ENCODE results near the gene LAMTOR1. TPM values are rescaled to one million over a fixed set of nuclear protein-coding genes. Genes with fewer than 3 reads are reported as not detected.

Gene LAMTOR1

GRCh38 chr11:72058416-72059034 is 44.6 kb downstream of the LAMTOR1 start:
- peaks cover 11 to 12% of the 10 kb centered on the region in 2 experiments for H3K36me3 ChIP-seq (ENCODE audit: control insufficient read depth in 1 of 2, insufficient read depth in 2 of 2, low read depth in 1 of 2, low read length in 2 of 2)
- H2AFZ ChIP-seq (ENCODE audit: low read depth, low read length) = no peak overlapping the region
- peak; percentile 79 for DNase-seq
- H2BK5ac ChIP-seq (ENCODE audit: low read depth, low read length, poor library complexity, severe bottlenecking) = no peak overlapping the region
- no peak overlapping the region for H3K4me2 ChIP-seq (ENCODE audit: low read length, poor library complexity, severe bottlenecking)
- no peak overlapping the region for H3K4me3 ChIP-seq (ENCODE audit: insufficient read depth in 1 of 2, low read depth in 1 of 2, low read length in 2 of 2)
- no peak overlapping the region for H2AK5ac ChIP-seq (ENCODE audit: low read length, severe bottlenecking)
- no peak overlapping the region for H3K23ac ChIP-seq (ENCODE audit: low read length in 2 of 2)
- H3K9ac ChIP-seq (ENCODE audit: low read length) = peak overlapping the region; percentile 19
- H2BK12ac ChIP-seq (ENCODE audit: low read length in 2 of 2) = peak overlapping the region in 1 of 2 experiments; percentile 80
- no peak overlapping the region for H3K18ac ChIP-seq (ENCODE audit: low read depth in 1 of 2, low read length in 2 of 2)
- no peak overlapping the region for H3K4ac ChIP-seq (ENCODE audit: low read depth in 1 of 2, low read length in 2 of 2)
- H2BK15ac ChIP-seq (ENCODE audit: low read depth, poor library complexity, severe bottlenecking) = no peak overlapping the region
- WGBS = 80% methylated on average over 1 of the region's 3 CpGs
- H3K27me3 ChIP-seq (ENCODE audit: control insufficient read depth in 1 of 2, insufficient read depth in 1 of 2, low read length in 2 of 2) = no peaks in the 10 kb centered on the region
- peaks cover 2% of the 10 kb centered on the region for H3K4me1 ChIP-seq (ENCODE audit: control insufficient read depth, insufficient read depth, low read depth, low read length)
- H3K14ac ChIP-seq (ENCODE audit: low read length in 2 of 2) = no peak overlapping the region
- H3K79me1 ChIP-seq (replicated peaks; ENCODE audit: low read length, poor library complexity, severe bottlenecking) = peaks cover 31% of the 10 kb centered on the region
- no peak overlapping the region for H4K91ac ChIP-seq (ENCODE audit: low read length)
- no peak overlapping the region for H3K27ac ChIP-seq (ENCODE audit: low read length, poor library complexity, severe bottlenecking)
- no peak overlapping the region for H2BK120ac ChIP-seq (ENCODE audit: low read depth, low read length)
- no peak overlapping the region for H4K8ac ChIP-seq (ENCODE audit: low read length)
- no peaks in the 10 kb centered on the region for H3K9me3 ChIP-seq (ENCODE audit: control insufficient read depth, low read length)

DNA sequence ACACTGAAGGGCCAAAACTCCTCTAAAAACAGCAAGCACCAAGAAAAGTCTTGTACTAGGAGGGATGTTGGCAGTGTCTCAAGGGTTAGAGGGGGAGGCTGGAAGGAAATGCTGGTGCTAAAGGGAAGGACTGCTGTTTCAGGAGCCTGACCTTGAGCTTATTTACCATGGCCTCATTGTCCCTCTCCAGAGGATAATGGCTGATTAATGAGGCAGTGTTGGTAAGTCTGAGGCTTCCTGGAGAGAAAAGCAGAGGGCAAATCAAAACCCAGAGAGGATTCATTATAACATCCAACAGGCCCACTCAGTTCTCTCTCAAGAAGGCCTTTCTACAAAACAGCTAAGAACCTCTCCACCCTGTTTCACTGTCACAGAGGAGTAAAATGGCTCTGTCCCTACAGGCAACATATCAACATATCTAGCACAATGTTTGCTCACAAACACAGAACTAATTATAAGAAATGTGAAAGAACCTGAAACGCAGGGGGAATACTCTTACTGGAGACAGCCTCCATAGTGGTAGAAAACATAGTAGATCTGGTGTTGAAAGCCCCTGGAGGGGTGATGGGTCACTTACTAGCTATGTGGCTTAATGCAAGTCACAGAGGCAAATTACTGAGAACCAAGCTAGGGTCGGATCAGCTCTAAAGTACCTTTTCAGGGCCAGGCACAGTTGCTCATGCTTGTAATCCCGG is 54.2 kb downstream of the LAMTOR1 start:
- H3K36me3 ChIP-seq (ENCODE audit: control insufficient read depth in 1 of 2, insufficient read depth in 2 of 2, low read depth in 1 of 2, low read length in 2 of 2) = peaks cover 3 to 8% of the 10 kb centered on the region in 2 experiments
- 100% methylated on average over 2 of the region's 3 CpGs for WGBS
- no peak overlapping the region for H4K8ac ChIP-seq (ENCODE audit: low read length)
- DNase-seq = no peak
- no peaks in the 10 kb centered on the region for H3K27me3 ChIP-seq (ENCODE audit: control insufficient read depth in 1 of 2, insufficient read depth in 1 of 2, low read length in 2 of 2)
- H3K9ac ChIP-seq (ENCODE audit: low read length) = peak overlapping the region; percentile 30
- no peak overlapping the region for H3K4me3 ChIP-seq (ENCODE audit: insufficient read depth in 1 of 2, low read depth in 1 of 2, low read length in 2 of 2)
- no peak overlapping the region for H2AK5ac ChIP-seq (ENCODE audit: low read length, severe bottlenecking)
- no peak overlapping the region for H2BK15ac ChIP-seq (ENCODE audit: low read depth, poor library complexity, severe bottlenecking)
- no peak overlapping the region for H3K27ac ChIP-seq (ENCODE audit: low read length, poor library complexity, severe bottlenecking)
- no peak overlapping the region for H3K23ac ChIP-seq (ENCODE audit: low read length in 2 of 2)
- H2AFZ ChIP-seq (ENCODE audit: low read depth, low read length) = no peak overlapping the region
- H3K4ac ChIP-seq (ENCODE audit: low read depth in 1 of 2, low read length in 2 of 2) = no peak overlapping the region
- peaks cover 42% of the 10 kb centered on the region for H3K79me1 ChIP-seq (replicated peaks; ENCODE audit: low read length, poor library complexity, severe bottlenecking)
- H4K91ac ChIP-seq (ENCODE audit: low read length) = no peak overlapping the region
- H3K14ac ChIP-seq (ENCODE audit: low read length in 2 of 2) = no peak overlapping the region
- H2BK120ac ChIP-seq (ENCODE audit: low read depth, low read length) = no peak overlapping the region
- H3K9me3 ChIP-seq (ENCODE audit: control insufficient read depth, low read length) = no peaks in the 10 kb centered on the region
- no peaks in the 10 kb centered on the region for H3K4me1 ChIP-seq (ENCODE audit: control insufficient read depth, insufficient read depth, low read depth, low read length)
- H3K18ac ChIP-seq (ENCODE audit: low read depth in 1 of 2, low read length in 2 of 2) = no peak overlapping the region
- H2BK12ac ChIP-seq (ENCODE audit: low read length in 2 of 2) = no peak overlapping the region
- H3K4me2 ChIP-seq (ENCODE audit: low read length, poor library complexity, severe bottlenecking) = no peak overlapping the region
- H2BK5ac ChIP-seq (ENCODE audit: low read depth, low read length, poor library complexity, severe bottlenecking) = no peak overlapping the region

Small RNA genes lying within 50 kb of the gene (small RNA-seq; reads per million reads assigned to genes)
- not detected for gene MIR3165 (ENCODE audit: low read depth)
- gene RNU6-72P (ENCODE audit: low read depth) = not detected
